CD4-positive, alpha-beta T cell (primary cell): ENCODE results near the gene C3orf49. TPM values are rescaled to one million over a fixed set of nuclear protein-coding genes. Genes with fewer than 3 reads are reported as not detected.

Experiments
- ATAC-seq: fragments of 200-7000 bp; cut with Tn5 transposase; one replicate; pipeline ENCODE4 v1.10.0; 2022; ENCODE audit warnings: mild to moderate bottlenecking; ENCODE audit not compliant: poor library complexity
- CTCF ChIA-PET: fragments of 350-600 bp; sonication (Branson Sonifier 250); formaldehyde crosslinking; loops from one replicate; lab custom pipeline; 2021; ENCODE audit warnings: antibody characterized with exemption, inconsistent platforms; lab: Charles Lee
- POLR2A ChIA-PET: fragments of 350-600 bp; sonication (Branson Sonifier 250); formaldehyde crosslinking; loops from one replicate; lab custom pipeline; 2021; ENCODE audit warnings: antibody characterized with exemption, inconsistent platforms; lab: Charles Lee
- DNase-seq, 14 experiments: peaks; one replicate each; pipeline ENCODE4 v3.0.0-alpha.2; 2013 to 2020; ENCODE audit warnings: mixed read lengths in 2 of 14
- H3K27ac ChIP-seq, 2 donors: one replicate each; pipeline versions ENCODE4 v1.5.1 to v1.7.0; 2013; ENCODE audit warnings: low read length in 2 of 2, low read depth in 1 of 2, mild to moderate bottlenecking in 1 of 2
- H3K27me3 ChIP-seq, 2 experiments: 1 replicate in 1 of 2; 2 replicates in 1 of 2; pipeline versions ENCODE4 v1.6.1 to v1.7.0; 2013; ENCODE audit warnings: low read length in 2 of 2, control low read depth in 1 of 2, mild to moderate bottlenecking in 1 of 2, moderate library complexity in 1 of 2; ENCODE audit not compliant: insufficient read depth in 2 of 2, control insufficient read depth in 1 of 2
- H3K36me3 ChIP-seq: one replicate; pipeline ENCODE4 v1.6.1; 2013; ENCODE audit warnings: low read length, control low read depth; ENCODE audit not compliant: insufficient read depth
- H3K4me1 ChIP-seq: one replicate; pipeline ENCODE4 v1.6.1; 2013; ENCODE audit warnings: low read length, control low read depth; ENCODE audit not compliant: insufficient read depth
- H3K4me3 ChIP-seq: one replicate; pipeline ENCODE4 v1.5.1; 2013; ENCODE audit warnings: mild to moderate bottlenecking, low read length, moderate library complexity
- H3K9me3 ChIP-seq, 2 experiments: 1 replicate in 1 of 2; 2 replicates in 1 of 2; pipeline versions ENCODE4 v1.6.1 to v1.7.0; 2013; ENCODE audit warnings: low read length in 2 of 2, mild to moderate bottlenecking in 2 of 2, control low read depth in 1 of 2, moderate library complexity in 1 of 2; ENCODE audit not compliant: control insufficient read depth in 1 of 2, insufficient read depth in 1 of 2
- H3K27ac Mint-ChIP-seq: one replicate; pipeline ENCODE4 v1.8.0; 2020; ENCODE audit warnings: mixed read lengths
- H3K27me3 Mint-ChIP-seq: one replicate; pipeline ENCODE4 v1.8.0; 2021; ENCODE audit warnings: mixed read lengths
- H3K36me3 Mint-ChIP-seq: one replicate; pipeline ENCODE4 v1.8.0; 2021; ENCODE audit warnings: low read depth, mixed read lengths
- H3K4me1 Mint-ChIP-seq: one replicate; pipeline ENCODE4 v1.8.0; 2021; ENCODE audit warnings: low read depth, mixed read lengths
- H3K4me3 Mint-ChIP-seq: one replicate; pipeline ENCODE4 v1.8.0; 2020; ENCODE audit warnings: mild to moderate bottlenecking, mixed read lengths
- H3K9me3 Mint-ChIP-seq: one replicate; pipeline ENCODE4 v1.8.0; 2020; ENCODE audit warnings: mixed read lengths
- intact Hi-C, 2 experiments: fragments of 100-400 bp; cut with DNase I in 1 of 2; cut with micrococcal nuclease in 1 of 2; formaldehyde crosslinking; loops; one replicate each; pipeline versions ENCODE4 v1.15.1 to v1.9.0; 2023 to 2025; cut with DNase I, micrococcal nuclease
- polyA plus RNA-seq, 2 donors: library from polyadenylated mRNA; unstranded; fragments of 120-200 nt; gene quantifications; one replicate each; pipeline ENCODE4 v1.2.1, GENCODE V29; 2013
- total RNA-seq, 174 experiments: library from RNA in 2 of 174; stranded (reverse) in 2 of 174; gene quantifications; one replicate each; pipeline ENCODE4 v1.2.3 and lab custom pipeline; 2021 to 2026
- TF ChIP-seq, protein P1 (sequence below): fragments of 200-600 bp; IDR thresholded peaks from one replicate; pipeline ENCODE4 v1.8.0; 2022; ENCODE audit warnings: antibody characterized with exemption, mild to moderate bottlenecking

Gene C3orf49
- total RNA-seq (not detected), total RNA-seq (lab: John Stamatoyannopoulos, UW) (0 to 0.10 (median 0) reads per million in 172 experiments)
- 0.14 TPM for polyA plus RNA-seq (2013, experiment 1 of 2)
- polyA plus RNA-seq (2013, experiment 2 of 2) = 0.19 TPM

DNA sequence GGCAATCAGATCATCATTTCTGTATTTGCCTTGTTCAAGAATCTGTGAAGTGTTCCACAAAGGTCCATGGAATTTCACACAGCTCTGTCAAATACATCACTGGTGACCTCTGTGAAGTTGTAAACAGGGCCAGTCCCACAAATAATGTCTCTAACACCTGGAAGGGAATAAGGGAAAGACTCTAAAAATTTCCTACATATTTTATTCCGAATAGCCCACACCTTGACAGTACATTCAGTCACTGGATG lies at the start of gene C3orf49:
C3orf49 (plus strand) TSS at position 149 of the 248 bp plus-strand sequence. CDS start 173 bp downstream, outside the sequence.
- Histone ChIP-seq H3K36me3 (no peaks in the 10 kb centered on the region), H3K27me3 (no peaks in the 10 kb centered on the region), H3K4me1 (no peaks in the 10 kb centered on the region), H3K9me3 (no peaks in the 10 kb centered on the region), H3K4me3 (no peak within 1 kb of the TSS), H3K27ac (no peak within 1 kb of the TSS)
- no peak for ATAC-seq
- no peaks in the 10 kb centered on the region for H3K27me3 Mint-ChIP-seq
- POLR2A ChIA-PET = no interaction called here
- no peaks in the 10 kb centered on the region for H3K9me3 Mint-ChIP-seq
- H3K36me3 Mint-ChIP-seq = no peaks in the 10 kb centered on the region
- no peak within 1 kb of the TSS for H3K27ac Mint-ChIP-seq
- no peak within 1 kb of the TSS for H3K4me3 Mint-ChIP-seq
- CTCF ChIA-PET = interaction anchor here (1.6 kb wide), 1 partner anchor 1618 kb away, joined by 4 read pairs; no protein-coding TSS in a partner anchor
- TF ChIP-seq, protein P1, sequence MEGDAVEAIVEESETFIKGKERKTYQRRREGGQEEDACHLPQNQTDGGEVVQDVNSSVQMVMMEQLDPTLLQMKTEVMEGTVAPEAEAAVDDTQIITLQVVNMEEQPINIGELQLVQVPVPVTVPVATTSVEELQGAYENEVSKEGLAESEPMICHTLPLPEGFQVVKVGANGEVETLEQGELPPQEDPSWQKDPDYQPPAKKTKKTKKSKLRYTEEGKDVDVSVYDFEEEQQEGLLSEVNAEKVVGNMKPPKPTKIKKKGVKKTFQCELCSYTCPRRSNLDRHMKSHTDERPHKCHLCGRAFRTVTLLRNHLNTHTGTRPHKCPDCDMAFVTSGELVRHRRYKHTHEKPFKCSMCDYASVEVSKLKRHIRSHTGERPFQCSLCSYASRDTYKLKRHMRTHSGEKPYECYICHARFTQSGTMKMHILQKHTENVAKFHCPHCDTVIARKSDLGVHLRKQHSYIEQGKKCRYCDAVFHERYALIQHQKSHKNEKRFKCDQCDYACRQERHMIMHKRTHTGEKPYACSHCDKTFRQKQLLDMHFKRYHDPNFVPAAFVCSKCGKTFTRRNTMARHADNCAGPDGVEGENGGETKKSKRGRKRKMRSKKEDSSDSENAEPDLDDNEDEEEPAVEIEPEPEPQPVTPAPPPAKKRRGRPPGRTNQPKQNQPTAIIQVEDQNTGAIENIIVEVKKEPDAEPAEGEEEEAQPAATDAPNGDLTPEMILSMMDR = no peak
- no peak for DNase-seq
- intact Hi-C loops = loop anchor here (2.0 to 5.0 kb wide), 4 partner anchors 468 to 1617 kb away; no protein-coding TSS in a partner anchor
- peaks cover 6% of the 10 kb centered on the region for H3K4me1 Mint-ChIP-seq

GRCh38 chr3:63774781-63775180 lies 44.3 kb upstream of the C3orf49 start:
- POLR2A ChIA-PET = no interaction called here
- intact Hi-C loops = no loop called here
- no peaks in the 10 kb centered on the region for H3K36me3 ChIP-seq
- CTCF ChIA-PET = no interaction called here
- no peak for ATAC-seq
- no peaks in the 10 kb centered on the region for H3K4me1 Mint-ChIP-seq
- H3K4me3 ChIP-seq = no peak overlapping the region
- no peak overlapping the region for H3K27ac Mint-ChIP-seq
- no peak overlapping the region for H3K4me3 Mint-ChIP-seq
- H3K9me3 Mint-ChIP-seq = peaks cover 5% of the 10 kb centered on the region
- TF ChIP-seq, protein P1 = no peak
- no peaks in the 10 kb centered on the region for H3K4me1 ChIP-seq
- no peaks in the 10 kb centered on the region for H3K36me3 Mint-ChIP-seq
- H3K27ac ChIP-seq = no peak overlapping the region
- DNase-seq = no peak
- H3K9me3 ChIP-seq = no peaks in the 10 kb centered on the region
- H3K27me3 ChIP-seq = no peaks in the 10 kb centered on the region
- peaks cover 17% of the 10 kb centered on the region for H3K27me3 Mint-ChIP-seq

GRCh38 chr3:63779227-63779626 lies 39.9 kb upstream of the C3orf49 start:
- Histone ChIP-seq H3K36me3 (no peaks in the 10 kb centered on the region), H3K4me3 (no peak overlapping the region), H3K27ac (no peak overlapping the region), H3K4me1 (no peaks in the 10 kb centered on the region), H3K27me3 (no peaks in the 10 kb centered on the region), H3K9me3 (no peaks in the 10 kb centered on the region)
- DNase-seq (no peak), ATAC-seq (no peak)
- no peak overlapping the region for H3K4me3 Mint-ChIP-seq
- intact Hi-C loops = no loop called here
- H3K36me3 Mint-ChIP-seq = no peaks in the 10 kb centered on the region
- H3K27ac Mint-ChIP-seq = no peak overlapping the region
- CTCF ChIA-PET = no interaction called here
- H3K27me3 Mint-ChIP-seq = peaks cover 6% of the 10 kb centered on the region
- POLR2A ChIA-PET = no interaction called here
- no peaks in the 10 kb centered on the region for H3K4me1 Mint-ChIP-seq
- TF ChIP-seq, protein P1 = no peak
- no peaks in the 10 kb centered on the region for H3K9me3 Mint-ChIP-seq
